DOHH2 (cell line): ENCODE measurements around the gene SUSD5.

Source experiments
- H3F3A ChIP-seq: fragments of 200-600 bp; sonication (generic), shearing (Covaris generic); 2 replicates; pipeline ENCODE4 v1.6.0; 2016; ENCODE audit warnings: antibody characterized with exemption, mild to moderate bottlenecking; ENCODE audit not compliant: control insufficient read depth, insufficient read depth
- H3K27ac ChIP-seq: fragments of 200-600 bp; sonication (generic); 2 replicates; pipeline ENCODE4 v1.5.1; 2014; ENCODE audit warnings: low read depth, mild to moderate bottlenecking, low read length, moderate library complexity
- H3K27me3 ChIP-seq: fragments of 200-600 bp; sonication (generic); 2 replicates; pipeline ENCODE4 v1.6.1; 2014; ENCODE audit warnings: mild to moderate bottlenecking, low read length, mixed read lengths; ENCODE audit not compliant: control insufficient read depth
- H3K36me3 ChIP-seq: fragments of 200-600 bp; sonication (generic); 2 replicates; pipeline ENCODE4 v1.6.1; 2014; ENCODE audit warnings: mild to moderate bottlenecking, low read length, moderate library complexity, mixed read lengths; ENCODE audit not compliant: control insufficient read depth
- H3K4me1 ChIP-seq: fragments of 200-600 bp; sonication (generic); 2 replicates; pipeline ENCODE4 v1.6.1; 2014; ENCODE audit warnings: mild to moderate bottlenecking, low read length, mixed read lengths; ENCODE audit not compliant: control insufficient read depth
- H3K4me2 ChIP-seq: fragments of 200-600 bp; sonication (generic); 2 replicates; pipeline ENCODE4 v1.6.0; 2014; ENCODE audit warnings: mild to moderate bottlenecking, low read length, moderate library complexity
- H3K4me3 ChIP-seq: fragments of 200-600 bp; sonication (generic); 2 replicates; pipeline ENCODE4 v1.5.1; 2014; ENCODE audit warnings: mild to moderate bottlenecking, low read length, mixed read lengths
- H3K79me2 ChIP-seq: fragments of 200-600 bp; sonication (generic); 2 replicates; pipeline ENCODE4 v1.6.1; 2014; ENCODE audit warnings: mild to moderate bottlenecking, low read length, mixed read lengths; ENCODE audit not compliant: control insufficient read depth
- H3K9me2 ChIP-seq: fragments of 200-600 bp; sonication (generic); replicated peaks from 2 replicates; pipeline ENCODE4 v1.6.1; 2014; ENCODE audit warnings: mild to moderate bottlenecking, low read length, mixed read lengths; ENCODE audit not compliant: control insufficient read depth
- H3K9me3 ChIP-seq: fragments of 200-600 bp; sonication (generic); 2 replicates; pipeline ENCODE4 v1.6.1; 2014; ENCODE audit warnings: antibody characterized with exemption, low read length, mixed read lengths; ENCODE audit not compliant: control insufficient read depth, insufficient read depth
- H4K20me1 ChIP-seq: fragments of 200-600 bp; sonication (generic); 2 replicates; pipeline ENCODE4 v1.6.0; 2014; ENCODE audit warnings: low read depth, mild to moderate bottlenecking, antibody characterized with exemption, low read length, moderate library complexity; ENCODE audit not compliant: control insufficient read depth, insufficient read depth
- CTCF ChIP-seq: fragments of 200-600 bp; sonication (generic); IDR thresholded peaks from one replicate; pipeline ENCODE4 v1.5.1; 2014; ENCODE audit warnings: antibody characterized with exemption, mild to moderate bottlenecking, low read depth, low read length; ENCODE audit not compliant: poor library complexity, severe bottlenecking
- EZH2phosphoT487 ChIP-seq: fragments of 200-600 bp; sonication (generic); IDR thresholded peaks from 2 replicates; pipeline ENCODE4 v1.6.1; 2017; ENCODE audit warnings: borderline replicate concordance, mild to moderate bottlenecking, antibody characterized with exemption, low read length, moderate library complexity, mixed read lengths

SUSD5 gene

GRCh38 chr3:33131331-33132018, 87.1 kb downstream of the SUSD5 start:
- Histone ChIP-seq H3K9me3 (no peaks in the 10 kb centered on the region), H3K4me1 (peaks cover 3% of the 10 kb centered on the region; the same call in 1 of the 2 replicates), H3K27ac (no peak overlapping the region), H3K36me3 (peaks cover 22% of the 10 kb centered on the region), H3K4me3 (no peak overlapping the region), H3K4me2 (no peak overlapping the region), H3K27me3 (no peaks in the 10 kb centered on the region), H3F3A (no peaks in the 10 kb centered on the region), H3K9me2 (no peaks in the 10 kb centered on the region), H4K20me1 (peaks cover 5% of the 10 kb centered on the region; the same call in 1 of the 2 replicates), H3K79me2 (no peaks in the 10 kb centered on the region)
- TF ChIP-seq EZH2phosphoT487, result no peak
- peak; percentile 78 for TF ChIP-seq CTCF

- peaks cover 5% of the 10 kb centered on the region; the same call in 1 of the 2 replicates for H4K20me1 ChIP-seq
- no peaks in the 10 kb centered on the region for H3K9me2 ChIP-seq
- no peak overlapping the region for H3K27ac ChIP-seq
- peaks cover 3% of the 10 kb centered on the region; the same call in 1 of the 2 replicates for H3K4me1 ChIP-seq
- no peaks in the 10 kb centered on the region for H3K27me3 ChIP-seq
- TF ChIP-seq CTCF, result no peak
- TF ChIP-seq EZH2phosphoT487, result no peak
- H3K4me2 ChIP-seq, result no peak overlapping the region
- no peaks in the 10 kb centered on the region for H3K9me3 ChIP-seq
- no peak overlapping the region for H3K4me3 ChIP-seq
- peaks cover 29% of the 10 kb centered on the region for H3K36me3 ChIP-seq
- no peaks in the 10 kb centered on the region for H3F3A ChIP-seq
- no peaks in the 10 kb centered on the region for H3K79me2 ChIP-seq
Measured at GRCh38 chr3:33130144-33130543, 88.5 kb downstream of the SUSD5 start.

GRCh38 chr3:33128706-33129105, 89.9 kb downstream of the SUSD5 start:
- Histone ChIP-seq H3F3A (no peaks in the 10 kb centered on the region), H3K27ac (no peak overlapping the region), H3K4me1 (no peaks in the 10 kb centered on the region), H4K20me1 (peaks cover 5% of the 10 kb centered on the region; the same call in 1 of the 2 replicates), H3K4me2 (no peak overlapping the region), H3K27me3 (no peaks in the 10 kb centered on the region), H3K9me2 (no peaks in the 10 kb centered on the region), H3K4me3 (no peak overlapping the region), H3K36me3 (peaks cover 34% of the 10 kb centered on the region), H3K9me3 (no peaks in the 10 kb centered on the region), H3K79me2 (no peaks in the 10 kb centered on the region)
- TF ChIP-seq EZH2phosphoT487 (no peak), CTCF (no peak)
